Liver (tissue), 3 donors: ENCODE results near the gene TPSG1.

ENCODE experiments used
- EGR1 ChIP-seq, 2 donors: IDR thresholded peaks; 2 replicates each; pipeline ENCODE4 v1.6.1; 2016 to 2018; ENCODE audit warnings: antibody characterized with exemption in 2 of 2, low read depth in 2 of 2
- NR2F2 ChIP-seq: IDR thresholded peaks from 2 replicates; pipeline ENCODE4 v1.6.1; 2016; ENCODE audit warnings: antibody characterized with exemption
- YY1 ChIP-seq: IDR thresholded peaks from 2 replicates; pipeline ENCODE4 v1.6.1; 2016; ENCODE audit warnings: antibody characterized with exemption, mild to moderate bottlenecking
- TF ChIP-seq, protein P1 (sequence below): fragments of 150-350 bp; IDR thresholded peaks from 2 replicates; pipeline ENCODE4 v1.5.1; 2017; ENCODE audit warnings: improper control_type of control experiment, low read depth, low read length; ENCODE audit not compliant: missing input control
- TF ChIP-seq, protein P2 (sequence below): IDR thresholded peaks from 2 replicates; pipeline ENCODE4 v1.6.1; 2016; ENCODE audit warnings: antibody characterized with exemption
- TF ChIP-seq, protein P3 (sequence below): IDR thresholded peaks from 2 replicates; pipeline ENCODE4 v1.6.1; 2016; ENCODE audit warnings: antibody characterized with exemption
- donor health status: healthy.
- donor health status: healthy.

DNA sequence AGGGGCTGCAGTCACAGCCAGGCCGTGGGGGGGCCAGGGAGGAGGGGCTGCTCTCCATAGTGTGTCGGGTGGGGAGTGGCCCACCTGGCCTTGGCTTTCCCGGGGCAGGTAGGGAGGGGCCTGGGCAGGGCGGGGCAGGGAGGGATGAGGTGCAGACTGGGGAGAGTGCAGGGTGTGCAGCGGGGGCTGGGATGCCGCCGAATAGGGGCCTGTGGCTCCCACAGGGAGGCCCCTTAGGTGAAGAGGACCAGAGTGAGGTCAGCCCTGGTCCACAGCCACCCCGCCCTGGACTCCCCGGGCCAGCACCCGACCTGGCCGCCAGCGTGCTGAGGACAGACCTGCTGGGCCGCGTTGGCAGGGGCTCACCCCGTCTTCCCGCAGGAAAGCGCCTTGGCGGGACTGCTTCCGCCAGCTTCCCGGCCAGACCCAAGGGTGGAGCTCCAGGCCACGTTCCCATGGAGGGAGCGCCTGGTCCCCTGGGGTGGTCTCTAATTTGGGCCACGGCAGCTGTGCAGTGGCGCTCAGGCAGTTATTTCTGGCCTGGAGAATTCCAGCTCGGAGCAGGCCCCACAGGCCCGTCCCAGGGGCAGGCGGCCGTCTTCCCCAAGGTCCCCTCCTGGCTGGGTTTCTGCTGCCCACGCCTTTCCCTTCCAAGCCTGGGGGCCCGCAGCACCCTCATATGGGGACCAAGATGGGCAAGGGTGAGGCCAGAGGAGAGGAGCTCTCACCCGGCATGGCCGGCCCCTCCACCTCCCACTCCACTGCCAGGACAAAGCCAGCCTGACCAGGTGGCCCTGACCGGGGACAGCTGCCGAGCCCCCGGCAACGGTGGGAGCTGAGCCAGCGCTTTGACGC, 44.3 kb downstream of the TPSG1 start:
- TF ChIP-seq, protein P1, sequence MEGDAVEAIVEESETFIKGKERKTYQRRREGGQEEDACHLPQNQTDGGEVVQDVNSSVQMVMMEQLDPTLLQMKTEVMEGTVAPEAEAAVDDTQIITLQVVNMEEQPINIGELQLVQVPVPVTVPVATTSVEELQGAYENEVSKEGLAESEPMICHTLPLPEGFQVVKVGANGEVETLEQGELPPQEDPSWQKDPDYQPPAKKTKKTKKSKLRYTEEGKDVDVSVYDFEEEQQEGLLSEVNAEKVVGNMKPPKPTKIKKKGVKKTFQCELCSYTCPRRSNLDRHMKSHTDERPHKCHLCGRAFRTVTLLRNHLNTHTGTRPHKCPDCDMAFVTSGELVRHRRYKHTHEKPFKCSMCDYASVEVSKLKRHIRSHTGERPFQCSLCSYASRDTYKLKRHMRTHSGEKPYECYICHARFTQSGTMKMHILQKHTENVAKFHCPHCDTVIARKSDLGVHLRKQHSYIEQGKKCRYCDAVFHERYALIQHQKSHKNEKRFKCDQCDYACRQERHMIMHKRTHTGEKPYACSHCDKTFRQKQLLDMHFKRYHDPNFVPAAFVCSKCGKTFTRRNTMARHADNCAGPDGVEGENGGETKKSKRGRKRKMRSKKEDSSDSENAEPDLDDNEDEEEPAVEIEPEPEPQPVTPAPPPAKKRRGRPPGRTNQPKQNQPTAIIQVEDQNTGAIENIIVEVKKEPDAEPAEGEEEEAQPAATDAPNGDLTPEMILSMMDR = no peak
- TF ChIP-seq, protein P2, sequence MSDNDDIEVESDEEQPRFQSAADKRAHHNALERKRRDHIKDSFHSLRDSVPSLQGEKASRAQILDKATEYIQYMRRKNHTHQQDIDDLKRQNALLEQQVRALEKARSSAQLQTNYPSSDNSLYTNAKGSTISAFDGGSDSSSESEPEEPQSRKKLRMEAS = no peak
- TF ChIP-seq NR2F2 (no peak), YY1 (no peak), EGR1 (IDR thresholded peaks at IDR 0.05; ENCODE audit: low read depth in 2 of 2) (no peak)
- TF ChIP-seq, protein P3, sequence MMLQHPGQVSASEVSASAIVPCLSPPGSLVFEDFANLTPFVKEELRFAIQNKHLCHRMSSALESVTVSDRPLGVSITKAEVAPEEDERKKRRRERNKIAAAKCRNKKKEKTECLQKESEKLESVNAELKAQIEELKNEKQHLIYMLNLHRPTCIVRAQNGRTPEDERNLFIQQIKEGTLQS = no peak
